M059J (cell line): ENCODE results near the gene YBX1. TPM values are rescaled to one million over a fixed set of nuclear protein-coding genes. Genes with fewer than 3 reads are reported as not detected.
A peak's percentile ranks its signal among the peaks of the same experiment; 100 is the strongest.
"Not testable (repeated sequence)": the region's sequence is repeated elsewhere in the genome, so short reads cannot be mapped to it uniquely, and the experiment has no call there.

Experiments used
- DNase-seq: peaks from one replicate; pipeline ENCODE4 v3.0.0-alpha.2; 2012; ENCODE audit warnings: low read depth
- total RNA-seq: library from RNA; depleted of rRNA; stranded (reverse); fragments of >200 nt; shearing (Covaris generic); gene quantifications from 2 replicates; pipeline ENCODE4 v1.2.3, GENCODE V29; 2014; rRNA removed

Gene YBX1
- total RNA-seq, 1 experiment from 2014 or later = 884 TPM

DNA sequence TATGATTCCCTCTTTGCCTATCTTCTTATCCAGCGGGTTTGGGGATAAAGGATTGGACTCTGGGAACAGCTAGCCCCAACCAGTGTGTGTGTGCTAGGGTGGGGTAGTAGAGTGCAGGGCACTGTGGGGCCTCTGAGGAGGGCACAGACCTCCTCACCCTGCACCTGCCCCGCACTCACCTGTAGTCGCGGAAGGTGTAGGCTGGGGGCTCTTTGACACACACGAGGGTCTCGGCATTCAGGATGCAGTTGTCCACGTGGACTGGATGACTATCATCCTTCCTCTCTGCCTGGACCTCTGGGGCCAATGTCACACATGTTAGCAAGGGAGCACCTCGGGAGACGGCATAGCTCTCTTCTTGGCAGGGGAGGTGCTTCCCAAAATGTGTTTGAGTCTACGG, 65.8 kb downstream of the YBX1 start:
- no peak for DNase-seq

DNA sequence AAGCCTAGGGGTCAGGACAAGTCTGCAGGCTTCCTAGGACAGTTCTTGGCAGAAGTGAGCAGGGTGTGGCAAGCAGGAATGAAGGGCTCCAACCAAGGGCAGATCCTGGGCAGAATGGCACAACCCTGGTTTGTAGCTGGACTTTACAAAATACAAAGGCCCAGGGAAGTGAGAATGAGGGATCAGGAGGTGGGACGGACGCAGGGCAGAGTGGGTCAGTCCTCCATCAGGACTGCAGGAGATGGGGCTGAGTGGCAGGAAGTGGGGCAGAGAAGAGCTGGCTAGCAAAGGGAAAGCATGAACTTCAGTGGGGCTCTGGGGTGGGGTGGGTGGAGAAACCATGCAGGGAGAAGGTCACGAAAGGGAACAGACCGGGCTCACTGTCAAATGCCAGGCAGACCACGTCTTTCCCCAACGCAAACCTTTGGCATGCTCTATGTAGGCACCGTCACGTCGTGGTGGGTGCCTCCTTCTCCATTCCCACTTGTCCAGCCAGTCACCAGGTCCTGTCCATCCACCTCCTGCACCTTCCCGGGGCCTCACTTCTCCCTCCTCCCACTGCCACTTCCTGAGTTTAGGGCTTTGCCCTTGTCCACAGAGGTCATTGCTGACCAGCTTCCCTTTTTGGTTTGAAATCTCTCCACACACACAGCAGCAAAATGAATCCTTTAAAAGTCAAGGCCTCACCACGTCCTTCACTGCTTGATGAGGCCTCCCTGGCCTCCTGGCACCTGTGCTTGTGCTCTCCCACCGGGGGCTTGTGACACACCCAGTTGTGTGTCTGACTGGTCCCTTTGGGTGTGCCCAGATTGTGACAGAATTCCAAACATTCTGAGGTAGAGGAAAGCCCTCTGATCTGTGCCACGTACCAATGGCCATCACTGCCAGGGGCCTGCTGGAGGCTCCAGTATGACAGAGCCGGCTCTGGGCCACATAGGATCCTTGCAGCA, 66.5 kb downstream of the YBX1 start:
- DNase-seq = no peak

DNA sequence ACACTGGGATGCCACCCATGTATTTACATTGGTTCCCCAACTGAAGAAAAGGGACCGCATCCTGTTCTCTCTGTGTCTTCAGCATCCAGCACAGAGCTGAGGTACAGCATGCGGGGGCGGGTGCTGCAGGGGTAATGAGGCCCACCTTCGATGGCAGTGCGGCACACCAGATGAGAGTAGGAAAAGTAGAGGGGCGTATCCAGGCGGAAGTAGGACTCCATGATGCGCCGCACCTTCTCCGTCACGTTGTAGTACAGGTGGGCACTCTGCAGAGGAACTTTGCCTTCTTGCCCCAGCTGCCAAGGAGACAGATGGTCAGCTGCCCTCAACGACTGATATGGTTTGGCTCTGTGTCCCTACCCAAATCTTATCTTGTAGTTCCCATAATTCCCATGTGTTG, 67.8 kb downstream of the YBX1 start:
- no peak for DNase-seq

DNA sequence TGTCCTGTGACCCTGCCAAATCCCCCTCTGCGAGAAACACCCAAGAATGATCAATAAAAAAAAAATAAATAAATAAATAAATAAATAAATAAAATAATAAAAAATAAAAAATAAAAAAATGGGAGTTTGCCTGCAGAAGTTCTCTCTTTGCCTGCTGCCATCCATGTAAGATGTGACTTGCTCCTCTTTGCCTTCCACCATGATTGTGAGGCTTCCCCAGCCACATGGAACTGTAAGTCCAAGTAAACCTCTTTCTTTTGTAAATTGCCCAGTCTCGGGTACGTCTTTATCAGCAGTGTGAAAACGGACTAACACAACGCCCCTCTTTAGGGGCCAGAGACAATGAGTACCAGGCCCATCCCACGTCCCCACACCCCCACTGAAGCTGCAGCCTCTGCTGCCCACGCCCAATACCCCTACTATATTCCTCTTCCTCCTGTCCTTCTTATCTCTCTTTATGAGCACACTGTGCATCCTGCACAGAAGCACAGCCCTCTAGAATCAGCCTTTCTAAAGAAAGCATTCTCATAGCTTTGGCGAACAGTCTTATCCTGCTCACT, 69.4 kb downstream of the YBX1 start:
- DNase-seq = not testable (repeated sequence)

DNA sequence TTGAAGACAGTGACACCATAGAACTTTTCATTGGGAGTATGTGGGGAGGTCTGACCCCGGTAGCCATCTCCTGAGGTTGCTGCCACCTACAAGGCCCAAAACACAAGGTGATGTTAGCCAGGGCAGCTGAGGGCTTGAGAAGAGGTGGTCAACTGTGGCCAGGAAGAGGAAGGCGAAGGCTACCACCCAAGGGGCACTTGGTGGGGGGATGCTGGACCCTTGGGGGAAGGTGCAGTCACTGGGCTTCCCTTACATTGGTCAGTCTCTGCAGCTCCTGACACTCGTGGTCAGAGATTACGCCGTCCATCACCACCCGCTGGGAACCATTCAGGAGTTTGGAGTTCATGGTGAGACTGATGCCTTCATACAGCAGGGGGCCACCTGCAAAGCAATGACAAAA, 70.1 kb downstream of the YBX1 start:
- DNase-seq = no peak

DNA sequence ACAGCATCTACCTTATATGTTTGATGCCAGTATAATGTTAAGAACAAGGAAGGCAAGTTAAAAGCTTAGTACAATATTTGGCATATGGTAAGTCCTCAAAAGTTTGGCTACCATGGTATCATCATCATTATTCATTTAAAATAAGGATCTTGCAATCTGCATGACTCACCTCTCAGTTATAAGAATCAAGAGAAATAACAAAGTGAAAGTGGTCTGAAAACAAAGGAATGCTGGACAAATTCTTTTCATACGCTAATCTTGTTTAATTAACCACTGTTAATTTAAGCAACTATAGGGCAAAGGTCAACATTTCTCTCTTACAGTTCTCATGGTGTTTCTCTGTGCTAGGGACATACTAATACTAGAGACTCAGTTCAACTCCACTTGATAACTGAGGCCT, 70.9 kb downstream of the YBX1 start:
- DNase-seq = peak; percentile 31

Other genes starting within 250 kb of the YBX1 start
- gene ZMYND12, start 226.4 kb upstream of the YBX1 start, total RNA-seq = 0.10 TPM in 1 of 2 replicates, not detected in the other
- gene PPCS, start 225.9 kb upstream of the YBX1 start, total RNA-seq = 60.5 and 81.7 TPM in 2 replicates
- 0.34 TPM in 1 of 2 replicates, not detected in the other for gene CCDC30, start 219.1 kb upstream of the YBX1 start, total RNA-seq
- 88.9 and 99.8 TPM in 2 replicates for gene PPIH, start 24.0 kb upstream of the YBX1 start, total RNA-seq
- not detected in 2 replicates for gene CLDN19, start 57.8 kb downstream of the YBX1 start, total RNA-seq
- 176 and 247 TPM in 2 replicates for gene P3H1, start 84.6 kb downstream of the YBX1 start, total RNA-seq
- gene C1orf50, start 84.8 kb downstream of the YBX1 start, total RNA-seq = 8.5 and 9.6 TPM in 2 replicates
- 0.02 TPM in 1 of 2 replicates, not detected in the other for gene TMEM269, start 102.6 kb downstream of the YBX1 start, total RNA-seq
- gene ERMAP, start 134.7 kb downstream of the YBX1 start, total RNA-seq = 8.4 and 11.2 TPM in 2 replicates
- 34.4 and 35.4 TPM in 2 replicates for gene SVBP, start 135.0 kb downstream of the YBX1 start, total RNA-seq
- gene ZNF691, start 164.2 kb downstream of the YBX1 start, total RNA-seq = 12.3 and 13.3 TPM in 2 replicates